Measurements from ENCODE around the gene DISC1.
"Not testable (repeated sequence)": the region's sequence is repeated elsewhere in the genome, so short reads cannot be mapped to it uniquely, and the experiment has no call there.

DISC1 gene

GRCh38 chr1:231668826-231669225 lies 42.2 kb downstream of the DISC1 start:
- Histone ChIP-seq H3K9me2 (replicated peaks; ENCODE audit: insufficient read depth, low read length) (no peaks in the 10 kb centered on the region), H2AFZ (ENCODE audit: low read depth, low read length, severe bottlenecking) (no peak overlapping the region), H3F3A (ENCODE audit: insufficient read depth) (no peaks in the 10 kb centered on the region), H4K20me1 (ENCODE audit: low read depth, low read length) (no peaks in the 10 kb centered on the region), H3K4me2 (ENCODE audit: low read depth, low read length, poor library complexity, severe bottlenecking) (no peak overlapping the region), H3K36me3 (ENCODE audit: low read length) (no peaks in the 10 kb centered on the region), H3K4me3 (ENCODE audit: insufficient read depth, low read length, poor library complexity, severe bottlenecking) (no peak overlapping the region), H3K9me3 (ENCODE audit: insufficient read depth, low read length) (0 out of 2 replicates have a peak, but pooled peaks cover 5% of the 10 kb centered on the region), H3K9ac (ENCODE audit: low read length) (no peak overlapping the region), H3K79me2 (ENCODE audit: insufficient read depth, low read length) (no peaks in the 10 kb centered on the region), H3K27me3 (ENCODE audit: low read length) (no peaks in the 10 kb centered on the region), H3K27ac (ENCODE audit: low read depth, low read length) (no peak overlapping the region)
- TF ChIP-seq EZH2phosphoT487 (conservative IDR thresholded peaks at IDR 0.05; ENCODE audit: low read length) = no peak
- no peak for TF ChIP-seq CTCF (IDR thresholded peaks at IDR 0.05; ENCODE audit: insufficient read depth, low read length, poor library complexity, severe bottlenecking)

GRCh38 chr1:231669864-231670621 lies 43.5 kb downstream of the DISC1 start:
- not testable (repeated sequence) for H3F3A ChIP-seq (ENCODE audit: insufficient read depth); H3K9me2 ChIP-seq (replicated peaks; ENCODE audit: insufficient read depth, low read length); H3K4me2 ChIP-seq (ENCODE audit: low read depth, low read length, poor library complexity, severe bottlenecking); H3K4me3 ChIP-seq (ENCODE audit: insufficient read depth, low read length, poor library complexity, severe bottlenecking); H3K27me3 ChIP-seq (ENCODE audit: low read length); H3K27ac ChIP-seq (ENCODE audit: low read depth, low read length); H3K36me3 ChIP-seq (ENCODE audit: low read length); H2AFZ ChIP-seq (ENCODE audit: low read depth, low read length, severe bottlenecking); H3K9me3 ChIP-seq (ENCODE audit: insufficient read depth, low read length); H3K9ac ChIP-seq (ENCODE audit: low read length); H3K79me2 ChIP-seq (ENCODE audit: insufficient read depth, low read length); H4K20me1 ChIP-seq (ENCODE audit: low read depth, low read length)

- Histone ChIP-seq H3K36me3 (ENCODE audit: low read length) (no peaks in the 10 kb centered on the region), H3K9me3 (ENCODE audit: insufficient read depth, low read length) (0 out of 2 replicates have a peak, but pooled peaks cover 5% of the 10 kb centered on the region), H3K4me3 (ENCODE audit: insufficient read depth, low read length, poor library complexity, severe bottlenecking) (no peak overlapping the region), H3K4me2 (ENCODE audit: low read depth, low read length, poor library complexity, severe bottlenecking) (no peak overlapping the region), H4K20me1 (ENCODE audit: low read depth, low read length) (no peaks in the 10 kb centered on the region), H3K27ac (ENCODE audit: low read depth, low read length) (no peak overlapping the region), H3K9ac (ENCODE audit: low read length) (no peak overlapping the region), H3K9me2 (replicated peaks; ENCODE audit: insufficient read depth, low read length) (no peaks in the 10 kb centered on the region), H2AFZ (ENCODE audit: low read depth, low read length, severe bottlenecking) (no peak overlapping the region), H3F3A (ENCODE audit: insufficient read depth) (no peaks in the 10 kb centered on the region), H3K79me2 (ENCODE audit: insufficient read depth, low read length) (no peaks in the 10 kb centered on the region), H3K27me3 (ENCODE audit: low read length) (no peaks in the 10 kb centered on the region)
- TF ChIP-seq EZH2phosphoT487 (conservative IDR thresholded peaks at IDR 0.05; ENCODE audit: low read length) (no peak), CTCF (IDR thresholded peaks at IDR 0.05; ENCODE audit: insufficient read depth, low read length, poor library complexity, severe bottlenecking) (no peak)
Measured at GRCh38 chr1:231670755-231671154, 44.2 kb downstream of the DISC1 start.

- no peak overlapping the region for H3K4me2 ChIP-seq (ENCODE audit: low read depth, low read length, poor library complexity, severe bottlenecking)
Measured at GRCh38 chr1:231674575-231674974, 48.0 kb downstream of the DISC1 start.

More at GRCh38 chr1:231674575-231674974, 48.0 kb downstream of the DISC1 start:
- H4K20me1 ChIP-seq (ENCODE audit: low read depth, low read length) = no peaks in the 10 kb centered on the region
- no peaks in the 10 kb centered on the region for H3K27me3 ChIP-seq (ENCODE audit: low read length)
- H3K4me3 ChIP-seq (ENCODE audit: insufficient read depth, low read length, poor library complexity, severe bottlenecking) = no peak overlapping the region
- no peak overlapping the region for H3K9ac ChIP-seq (ENCODE audit: low read length)
- no peak overlapping the region for H3K27ac ChIP-seq (ENCODE audit: low read depth, low read length)
- TF ChIP-seq EZH2phosphoT487 (conservative IDR thresholded peaks at IDR 0.05; ENCODE audit: low read length) = no peak
- no peak for TF ChIP-seq CTCF (IDR thresholded peaks at IDR 0.05; ENCODE audit: insufficient read depth, low read length, poor library complexity, severe bottlenecking)
- H3F3A ChIP-seq (ENCODE audit: insufficient read depth) = no peaks in the 10 kb centered on the region
- H3K36me3 ChIP-seq (ENCODE audit: low read length) = no peaks in the 10 kb centered on the region
- H3K79me2 ChIP-seq (ENCODE audit: insufficient read depth, low read length) = no peaks in the 10 kb centered on the region
- H3K9me3 ChIP-seq (ENCODE audit: insufficient read depth, low read length) = 0 out of 2 replicates have a peak, but pooled peaks cover 5% of the 10 kb centered on the region
- no peak overlapping the region for H2AFZ ChIP-seq (ENCODE audit: low read depth, low read length, severe bottlenecking)
- H3K9me2 ChIP-seq (replicated peaks; ENCODE audit: insufficient read depth, low read length) = no peaks in the 10 kb centered on the region
